Activated T-helper 1 cell treated with anti-CD3 and anti-CD28 coated beads, Interleukin-12 subunit alpha, Interleukin-12 subunit beta, Interleukin-2, Interleukin-4 antibody, amounts not matched to agents 30 ng/mL and 10 ng/mL and 1 ng/mL, durations not matched to agents 14 hours and 24 hours and 36 hours (primary cell): ENCODE results near the gene TSHZ2. TPM values are rescaled to one million over a fixed set of nuclear protein-coding genes. Genes with fewer than 3 reads are reported as not detected.
"Not testable (repeated sequence)": the region's sequence is repeated elsewhere in the genome, so short reads cannot be mapped to it uniquely, and the experiment has no call there.

Experiments
- DNase-seq: peaks from one replicate; pipeline ENCODE4 v3.0.0; 2021; ENCODE audit warnings: low spot score
- H3K27ac Mint-ChIP-seq: one replicate; pipeline ENCODE4 v1.8.0; 2021; ENCODE audit warnings: mild to moderate bottlenecking, mixed read lengths
- H3K27me3 Mint-ChIP-seq: one replicate; pipeline ENCODE4 v1.8.0; 2022; ENCODE audit warnings: mild to moderate bottlenecking, moderate library complexity, mixed read lengths; ENCODE audit not compliant: insufficient read depth
- H3K36me3 Mint-ChIP-seq: one replicate; pipeline ENCODE4 v1.8.0; 2021; ENCODE audit warnings: low read depth, mixed read lengths
- H3K4me1 Mint-ChIP-seq: one replicate; pipeline ENCODE4 v1.8.0; 2021; ENCODE audit warnings: low read depth, mixed read lengths
- H3K4me3 Mint-ChIP-seq: one replicate; pipeline ENCODE4 v1.8.0; 2021; ENCODE audit warnings: mild to moderate bottlenecking, moderate library complexity, mixed read lengths
- H3K9me3 Mint-ChIP-seq: one replicate; pipeline ENCODE4 v1.8.0; 2021; ENCODE audit warnings: mixed read lengths
- intact Hi-C: fragments of 100-400 bp; cut with micrococcal nuclease; formaldehyde crosslinking; loops from one replicate; pipeline ENCODE4 v1.15.1; 2024
- total RNA-seq: library from RNA; stranded (reverse); gene quantifications from 2 replicates; pipeline ENCODE4 v1.2.3, GENCODE V29; 2022

Gene TSHZ2
- total RNA-seq, 1 donor from 2014 or later: 26.0 TPM

DNA sequence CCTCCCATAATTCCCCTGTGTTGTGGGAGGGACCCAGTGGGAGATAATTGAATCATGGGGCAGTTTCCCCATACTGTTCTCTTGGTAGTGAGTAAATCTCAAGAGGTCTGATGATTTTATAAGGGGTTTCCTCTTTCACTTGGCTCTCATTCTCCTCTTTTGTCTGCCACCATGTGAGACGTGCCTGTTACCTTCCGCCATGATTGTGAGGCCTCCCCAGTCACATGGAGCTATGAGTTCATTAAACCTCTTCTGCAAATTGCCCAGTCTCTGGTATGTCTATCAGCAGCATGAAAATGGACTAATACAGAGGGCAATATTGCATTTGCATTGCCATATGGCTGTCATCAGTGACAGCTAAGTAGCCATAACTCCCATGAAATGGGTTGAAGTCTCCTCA, 558.3 kb downstream of the TSHZ2 start:
- Mint-ChIP-seq H3K36me3 (no peaks in the 10 kb centered on the region), H3K27me3 (peaks cover 4% of the 10 kb centered on the region), H3K4me3 (no peak overlapping the region), H3K4me1 (no peaks in the 10 kb centered on the region), H3K27ac (no peak overlapping the region), H3K9me3 (no peaks in the 10 kb centered on the region)
- DNase-seq: no peak
- intact Hi-C loops: no loop called here

DNA sequence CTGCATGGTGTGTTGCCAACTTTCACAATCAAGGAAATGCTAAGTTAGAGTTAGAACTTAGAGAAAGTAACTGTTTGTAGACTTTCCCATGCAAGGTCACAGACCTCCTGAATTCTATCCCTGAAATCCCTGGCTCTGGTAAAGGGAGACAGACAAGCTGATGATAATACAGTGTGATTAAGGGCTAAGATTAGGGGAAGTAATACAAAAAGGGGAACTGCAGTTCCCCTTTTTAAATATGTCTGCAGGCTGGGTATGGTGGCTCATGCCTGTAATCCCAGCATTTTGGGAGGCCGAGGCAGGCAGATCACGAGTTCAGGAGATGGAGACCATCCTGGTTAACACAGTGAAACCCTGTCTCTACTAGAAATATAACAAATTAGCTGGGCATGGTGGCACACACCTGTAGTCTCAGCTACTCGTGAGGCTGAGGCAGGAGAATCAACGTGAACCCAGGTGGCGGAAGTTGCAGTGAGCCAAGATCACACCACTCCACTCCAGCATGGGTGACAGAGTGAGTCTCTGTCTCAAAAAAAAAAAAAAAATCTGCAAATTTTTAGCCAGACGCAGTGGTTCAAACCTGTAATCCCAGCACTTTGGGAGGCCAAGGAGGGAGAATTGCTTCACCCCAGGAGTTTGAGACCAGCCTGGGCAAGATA, 560.6 kb downstream of the TSHZ2 start:
- H3K27me3 Mint-ChIP-seq, H3K36me3 Mint-ChIP-seq, intact Hi-C loops, H3K4me1 Mint-ChIP-seq, H3K27ac Mint-ChIP-seq, H3K4me3 Mint-ChIP-seq, H3K9me3 Mint-ChIP-seq, DNase-seq: not testable (repeated sequence)

DNA sequence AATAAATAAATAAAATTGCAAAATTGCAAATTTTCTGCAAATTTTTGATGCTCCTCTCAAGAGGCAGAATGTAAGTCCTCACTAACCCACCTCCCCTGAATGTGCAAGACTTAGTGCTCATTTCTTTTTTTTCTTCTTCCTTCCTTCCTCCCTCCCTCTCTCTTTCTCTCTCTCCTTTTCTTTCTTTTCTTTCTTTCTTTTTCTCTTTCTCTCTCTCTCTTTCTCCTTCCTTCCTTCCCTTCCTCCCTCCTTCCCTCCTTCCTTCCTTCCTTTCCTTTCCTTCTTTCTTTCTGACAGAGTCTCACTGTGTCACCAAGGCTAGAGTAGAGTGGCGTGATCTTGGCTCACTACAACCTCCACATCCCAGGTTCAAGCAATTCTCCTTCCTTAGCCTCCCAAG, 561.3 kb downstream of the TSHZ2 start:
- Mint-ChIP-seq H3K36me3 (no peaks in the 10 kb centered on the region), H3K27ac (no peak overlapping the region), H3K4me1 (no peaks in the 10 kb centered on the region), H3K27me3 (peaks cover 4% of the 10 kb centered on the region), H3K4me3 (no peak overlapping the region), H3K9me3 (no peaks in the 10 kb centered on the region)
- intact Hi-C loops: no loop called here
- no peak for DNase-seq

DNA sequence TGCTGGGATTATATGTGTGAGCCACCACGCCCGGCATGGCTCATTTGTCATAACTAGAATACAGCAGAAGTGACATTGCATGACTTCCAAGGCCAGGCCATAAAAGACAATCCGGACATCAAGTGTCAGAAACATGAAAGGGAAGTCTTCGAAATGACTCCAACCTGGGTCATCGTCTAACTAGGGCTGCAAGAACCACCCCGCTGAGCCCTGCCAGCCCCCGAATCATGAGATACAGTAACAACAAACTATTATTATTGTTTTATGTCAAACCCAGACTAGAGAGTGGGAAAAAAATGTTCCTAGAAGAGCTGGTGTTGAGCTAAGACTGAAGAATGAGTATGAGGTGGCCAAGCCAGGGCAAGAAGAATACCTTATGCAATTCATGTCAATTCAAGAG, 561.9 kb downstream of the TSHZ2 start:
- DNase-seq: no peak
- Mint-ChIP-seq H3K27ac (no peak overlapping the region), H3K9me3 (no peaks in the 10 kb centered on the region), H3K4me3 (no peak overlapping the region), H3K4me1 (no peaks in the 10 kb centered on the region), H3K27me3 (peaks cover 4% of the 10 kb centered on the region), H3K36me3 (no peaks in the 10 kb centered on the region)
- intact Hi-C loops: no loop called here

DNA sequence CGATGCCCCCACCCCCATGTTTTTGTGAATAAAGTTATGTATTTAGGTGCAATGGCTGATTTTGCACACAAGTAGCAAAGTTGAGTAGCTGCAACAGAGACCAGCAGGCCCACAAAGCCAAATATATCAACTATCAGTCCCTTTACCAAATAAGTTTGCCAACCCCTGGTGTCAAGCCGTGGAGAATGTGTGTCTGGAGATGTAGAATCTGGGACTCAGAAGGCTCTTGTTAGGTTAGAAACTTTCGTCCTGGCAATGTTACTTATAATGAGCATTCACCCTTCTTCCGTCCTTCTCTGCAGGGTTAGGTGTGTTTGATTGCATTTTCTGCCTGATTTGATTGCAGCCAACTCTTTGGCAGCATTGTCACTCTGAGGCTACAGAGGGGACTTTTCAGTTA, 563.7 kb downstream of the TSHZ2 start:
- Mint-ChIP-seq H3K36me3 (no peaks in the 10 kb centered on the region), H3K4me1 (no peaks in the 10 kb centered on the region), H3K9me3 (no peaks in the 10 kb centered on the region), H3K4me3 (no peak overlapping the region), H3K27ac (no peak overlapping the region), H3K27me3 (peaks cover 4% of the 10 kb centered on the region)
- DNase-seq: no peak
- intact Hi-C loops: no loop called here

DNA sequence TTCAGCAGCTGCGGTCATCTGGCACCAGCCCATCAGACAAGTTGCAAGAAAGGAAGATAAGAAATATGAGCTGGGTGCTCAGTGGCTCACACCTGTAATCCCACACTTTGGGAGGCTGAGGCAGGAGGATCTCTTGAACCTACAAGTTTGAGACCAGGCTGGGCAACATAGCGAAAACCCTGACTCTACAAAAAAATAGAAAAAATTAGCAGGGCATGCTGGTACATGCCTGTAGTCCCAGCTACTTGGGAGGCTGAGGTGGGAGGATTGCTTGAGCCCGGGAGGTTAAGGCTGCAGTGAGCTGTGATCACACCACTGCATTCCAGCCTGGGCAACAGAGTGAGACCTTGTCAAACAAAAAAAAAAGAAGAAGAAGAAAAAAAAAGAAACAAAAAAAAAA, 564.2 kb downstream of the TSHZ2 start:
- H3K27me3 Mint-ChIP-seq, intact Hi-C loops, DNase-seq, H3K36me3 Mint-ChIP-seq, H3K4me1 Mint-ChIP-seq, H3K4me3 Mint-ChIP-seq, H3K9me3 Mint-ChIP-seq, H3K27ac Mint-ChIP-seq: not testable (repeated sequence)

DNA sequence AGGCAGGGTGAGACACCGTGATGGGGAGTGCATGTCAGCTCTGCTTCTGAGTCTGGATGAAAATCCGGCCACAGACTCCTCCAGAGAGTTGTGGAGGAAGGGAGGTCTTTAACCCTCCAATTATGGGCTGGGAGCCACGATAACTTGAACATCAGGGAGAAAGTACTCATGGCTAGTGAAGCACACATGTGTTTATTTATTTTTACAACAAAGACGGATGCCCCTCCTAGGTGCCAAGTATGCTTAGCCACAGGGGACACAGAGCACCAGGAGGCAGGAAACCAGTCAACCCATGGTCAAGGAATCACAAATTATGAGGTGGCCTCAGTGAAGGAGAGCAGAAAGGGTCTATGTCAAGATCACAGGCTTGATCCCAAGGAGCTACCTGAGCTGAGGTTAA, 567.4 kb downstream of the TSHZ2 start:
- Mint-ChIP-seq H3K27ac (no peak overlapping the region), H3K27me3 (peaks cover 3% of the 10 kb centered on the region), H3K9me3 (no peaks in the 10 kb centered on the region), H3K4me1 (no peaks in the 10 kb centered on the region), H3K36me3 (no peaks in the 10 kb centered on the region), H3K4me3 (no peak overlapping the region)
- intact Hi-C loops: no loop called here
- DNase-seq: no peak
